Neural progenitor cell (in vitro differentiated cells): ENCODE data around the gene CTNNB1. TPM values are rescaled to one million over a fixed set of nuclear protein-coding genes. Genes with fewer than 3 reads are reported as not detected.
A peak's percentile ranks its signal among the peaks of the same experiment; 100 is the strongest.

ENCODE experiments used
- DNase-seq: peaks from one replicate; pipeline ENCODE4 v3.0.0-alpha.2; 2016; ENCODE audit warnings: low spot score
- H2AFZ ChIP-seq: fragments of 200-600 bp; sonication (generic); replicated peaks from 2 replicates; pipeline ENCODE4 v1.6.1; 2016; ENCODE audit warnings: antibody characterized with exemption
- H3F3A ChIP-seq: fragments of 200-600 bp; sonication (generic); 2 replicates; pipeline ENCODE4 v1.6.1; 2016; ENCODE audit warnings: antibody characterized with exemption, low read depth
- H3K27ac ChIP-seq: fragments of 200-600 bp; sonication (generic); 2 replicates; pipeline ENCODE4 v1.5.1; 2016; ENCODE audit warnings: mild to moderate bottlenecking
- H3K27me3 ChIP-seq: fragments of 200-600 bp; sonication (generic); 2 replicates; pipeline ENCODE4 v1.6.1; 2016; ENCODE audit warnings: mild to moderate bottlenecking, moderate library complexity
- H3K36me3 ChIP-seq: fragments of 200-600 bp; sonication (generic); 2 replicates; pipeline ENCODE4 v1.5.1; 2016
- H3K4me1 ChIP-seq: fragments of 200-600 bp; sonication (generic); 2 replicates; pipeline ENCODE4 v1.6.1; 2016; ENCODE audit warnings: mixed run types
- H3K4me2 ChIP-seq: fragments of 200-600 bp; sonication (generic); 2 replicates; pipeline ENCODE4 v1.6.1; 2016
- H3K4me3 ChIP-seq: fragments of 200-600 bp; sonication (generic); 2 replicates; pipeline ENCODE4 v1.5.1; 2016
- H3K79me2 ChIP-seq: fragments of 200-600 bp; sonication (generic); 2 replicates; pipeline ENCODE4 v1.6.1; 2016; ENCODE audit warnings: low read depth
- H3K9ac ChIP-seq: fragments of 200-600 bp; sonication (generic); 2 replicates; pipeline ENCODE4 v1.6.1; 2016
- H3K9me3 ChIP-seq: fragments of 200-600 bp; sonication (generic); 2 replicates; pipeline ENCODE4 v1.5.1; 2016; ENCODE audit warnings: low read depth
- H4K20me1 ChIP-seq: fragments of 200-600 bp; sonication (generic); 2 replicates; pipeline ENCODE4 v1.6.1; 2016; ENCODE audit warnings: low read depth
- H3K27ac Mint-ChIP-seq: 3 replicates; pipeline ENCODE4 v1.8.0; 2021; ENCODE audit warnings: mixed read lengths
- H3K27me3 Mint-ChIP-seq: 2 replicates; pipeline ENCODE4 v1.8.0; 2022; ENCODE audit warnings: low read depth, mild to moderate bottlenecking, inconsistent platforms, moderate library complexity, mixed read lengths; ENCODE audit not compliant: insufficient read depth
- H3K36me3 Mint-ChIP-seq: 3 replicates; pipeline ENCODE4 v1.8.0; 2021; ENCODE audit warnings: mixed read lengths
- H3K4me1 Mint-ChIP-seq: 3 replicates; pipeline ENCODE4 v1.8.0; 2021; ENCODE audit warnings: mixed read lengths
- H3K4me3 Mint-ChIP-seq: 3 replicates; pipeline ENCODE4 v1.8.0; 2021; ENCODE audit warnings: mild to moderate bottlenecking, moderate library complexity, mixed read lengths
- H3K9me3 Mint-ChIP-seq: 3 replicates; pipeline ENCODE4 v1.8.0; 2020; ENCODE audit warnings: mixed read lengths
- EZH2 ChIP-seq: fragments of 200-600 bp; sonication (generic); IDR thresholded peaks from 2 replicates; pipeline ENCODE4 v1.6.1; 2017; ENCODE audit warnings: antibody characterized with exemption, mild to moderate bottlenecking, moderate library complexity
- EZH2phosphoT487 ChIP-seq: fragments of 200-600 bp; sonication (generic); IDR thresholded peaks from 2 replicates; pipeline ENCODE4 v1.6.1; 2017; ENCODE audit warnings: antibody characterized with exemption
- total RNA-seq: library from RNA; depleted of rRNA; stranded (reverse); fragments of >200 nt; gene quantifications from 2 replicates; pipeline ENCODE4 v1.2.3, GENCODE V29; 2015; ENCODE audit warnings: low replicate concordance
- TF ChIP-seq, protein P1 (sequence below): fragments of 200-600 bp; sonication (generic); IDR thresholded peaks from 2 replicates; pipeline ENCODE4 v1.5.1; 2017; ENCODE audit warnings: antibody characterized with exemption, mild to moderate bottlenecking

Gene CTNNB1
- total RNA-seq, 1 donor from 2014 or later = 566 TPM

DNA sequence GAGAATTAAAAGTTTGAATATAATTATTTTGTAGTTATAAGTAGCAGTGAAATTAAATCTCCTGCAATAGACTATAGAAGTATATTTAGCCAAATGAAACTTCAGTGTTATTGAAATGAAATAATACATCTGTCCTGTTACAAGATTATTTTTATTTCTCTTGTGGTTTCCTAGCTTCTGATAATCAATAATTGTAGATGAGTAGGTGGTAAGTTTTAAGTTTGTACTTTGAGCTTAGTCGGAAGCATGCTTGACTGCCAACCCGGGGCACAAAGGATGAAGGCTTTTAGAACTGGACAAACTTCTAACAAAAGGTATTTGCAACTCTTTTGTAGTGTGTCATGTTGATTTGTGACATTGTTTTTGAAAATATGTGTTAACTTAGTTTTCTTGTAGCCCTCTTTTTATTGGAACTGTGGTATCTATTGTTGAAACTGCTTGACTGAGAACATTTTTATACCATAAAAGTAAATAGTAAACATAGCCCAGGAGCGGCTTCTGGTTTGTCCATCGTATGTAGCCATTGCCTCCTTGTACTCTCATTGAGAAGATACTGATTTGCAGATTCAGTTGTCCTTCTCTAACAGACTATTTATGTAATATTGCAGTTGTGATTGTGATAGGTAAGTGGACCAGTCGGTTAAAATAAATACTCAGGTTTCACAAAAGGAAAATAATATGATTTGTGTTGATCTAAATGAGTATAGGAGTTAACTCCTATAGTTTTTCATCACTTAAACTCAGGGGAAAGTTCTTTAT is 2.9 kb downstream of the CTNNB1 start:
- H3K27ac Mint-ChIP-seq = peak overlapping the region; percentile 91
- Histone ChIP-seq H3K79me2 (peaks cover 87% of the 10 kb centered on the region), H3F3A (peaks cover 19% of the 10 kb centered on the region), H4K20me1 (peaks cover 74% of the 10 kb centered on the region), H3K27me3 (no peaks in the 10 kb centered on the region), H3K9ac (no peak overlapping the region), H3K9me3 (no peaks in the 10 kb centered on the region), H3K27ac (no peak overlapping the region), H3K36me3 (no peaks in the 10 kb centered on the region), H3K4me3 (peak overlapping the region; percentile 100), H3K4me2 (peak overlapping the region; percentile 92), H2AFZ (no peak overlapping the region), H3K4me1 (peaks cover 71% of the 10 kb centered on the region)
- peak overlapping the region; percentile 98 for H3K4me3 Mint-ChIP-seq
- DNase-seq = peak; percentile 38
- H3K27me3 Mint-ChIP-seq = no peaks in the 10 kb centered on the region
- no peak for TF ChIP-seq EZH2
- no peak for TF ChIP-seq EZH2phosphoT487
- H3K9me3 Mint-ChIP-seq = peaks cover 14% of the 10 kb centered on the region
- H3K36me3 Mint-ChIP-seq = peaks cover 28% of the 10 kb centered on the region
- H3K4me1 Mint-ChIP-seq = peaks cover 28% of the 10 kb centered on the region

GRCh38 chr3:41202834-41203345 is 3.6 kb downstream of the CTNNB1 start:
- Histone ChIP-seq H3F3A (peaks cover 19% of the 10 kb centered on the region), H3K4me2 (peak overlapping the region; percentile 92), H3K4me1 (peaks cover 73% of the 10 kb centered on the region), H2AFZ (no peak overlapping the region), H3K27ac (no peak overlapping the region), H3K9me3 (no peaks in the 10 kb centered on the region), H3K79me2 (peaks cover 93% of the 10 kb centered on the region), H3K4me3 (peak overlapping the region; percentile 100), H3K27me3 (no peaks in the 10 kb centered on the region), H3K9ac (no peak overlapping the region), H3K36me3 (no peaks in the 10 kb centered on the region), H4K20me1 (peaks cover 80% of the 10 kb centered on the region)
- Mint-ChIP-seq H3K27me3 (no peaks in the 10 kb centered on the region), H3K9me3 (peaks cover 20% of the 10 kb centered on the region), H3K27ac (no peak overlapping the region), H3K4me3 (peak overlapping the region; percentile 98), H3K4me1 (peaks cover 24% of the 10 kb centered on the region), H3K36me3 (peaks cover 34% of the 10 kb centered on the region)
- DNase-seq = peak; percentile 32
- TF ChIP-seq, protein P1, sequence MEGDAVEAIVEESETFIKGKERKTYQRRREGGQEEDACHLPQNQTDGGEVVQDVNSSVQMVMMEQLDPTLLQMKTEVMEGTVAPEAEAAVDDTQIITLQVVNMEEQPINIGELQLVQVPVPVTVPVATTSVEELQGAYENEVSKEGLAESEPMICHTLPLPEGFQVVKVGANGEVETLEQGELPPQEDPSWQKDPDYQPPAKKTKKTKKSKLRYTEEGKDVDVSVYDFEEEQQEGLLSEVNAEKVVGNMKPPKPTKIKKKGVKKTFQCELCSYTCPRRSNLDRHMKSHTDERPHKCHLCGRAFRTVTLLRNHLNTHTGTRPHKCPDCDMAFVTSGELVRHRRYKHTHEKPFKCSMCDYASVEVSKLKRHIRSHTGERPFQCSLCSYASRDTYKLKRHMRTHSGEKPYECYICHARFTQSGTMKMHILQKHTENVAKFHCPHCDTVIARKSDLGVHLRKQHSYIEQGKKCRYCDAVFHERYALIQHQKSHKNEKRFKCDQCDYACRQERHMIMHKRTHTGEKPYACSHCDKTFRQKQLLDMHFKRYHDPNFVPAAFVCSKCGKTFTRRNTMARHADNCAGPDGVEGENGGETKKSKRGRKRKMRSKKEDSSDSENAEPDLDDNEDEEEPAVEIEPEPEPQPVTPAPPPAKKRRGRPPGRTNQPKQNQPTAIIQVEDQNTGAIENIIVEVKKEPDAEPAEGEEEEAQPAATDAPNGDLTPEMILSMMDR = peak; percentile 49
- TF ChIP-seq EZH2phosphoT487 (no peak), EZH2 (no peak)

DNA sequence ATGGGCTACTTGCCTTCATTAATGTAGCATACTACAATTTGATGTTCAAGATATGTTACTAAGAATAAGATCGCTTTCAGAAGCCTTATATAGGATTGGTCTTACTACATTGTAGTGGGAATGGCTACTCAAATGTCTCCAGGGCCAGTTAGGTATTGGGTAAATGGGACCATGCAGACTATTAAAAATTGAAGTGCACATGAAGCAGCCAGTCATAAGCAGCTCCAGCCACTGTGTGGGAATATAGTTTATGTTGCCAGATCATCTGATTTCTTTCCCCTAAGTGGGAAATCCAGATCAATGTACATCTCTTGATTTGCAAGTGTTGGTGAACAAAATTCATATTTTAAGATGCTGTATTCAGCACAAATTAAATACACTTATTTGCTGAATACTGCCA is 5.1 kb downstream of the CTNNB1 start:
- H3K4me3 Mint-ChIP-seq = no peak overlapping the region

More for the DNA sequence above, 5.1 kb downstream of the CTNNB1 start:
- H3K9me3 Mint-ChIP-seq = peaks cover 32% of the 10 kb centered on the region
- Histone ChIP-seq H2AFZ (no peak overlapping the region), H4K20me1 (peaks cover 95% of the 10 kb centered on the region), H3K4me2 (peak overlapping the region; percentile 92), H3K36me3 (no peaks in the 10 kb centered on the region), H3K79me2 (peaks cover 100% of the 10 kb centered on the region), H3K4me1 (peaks cover 68% of the 10 kb centered on the region), H3K9me3 (no peaks in the 10 kb centered on the region), H3K27me3 (no peaks in the 10 kb centered on the region), H3F3A (peaks cover 19% of the 10 kb centered on the region), H3K27ac (no peak overlapping the region), H3K4me3 (no peak overlapping the region), H3K9ac (no peak overlapping the region)
- H3K4me1 Mint-ChIP-seq = peaks cover 17% of the 10 kb centered on the region
- H3K27me3 Mint-ChIP-seq = no peaks in the 10 kb centered on the region
- no peak overlapping the region for H3K27ac Mint-ChIP-seq
- H3K36me3 Mint-ChIP-seq = peaks cover 48% of the 10 kb centered on the region
- TF ChIP-seq EZH2 (no peak), EZH2phosphoT487 (no peak)
- TF ChIP-seq, protein P1 = no peak
- DNase-seq = no peak
